ENCODE measurements around the gene PRDM16.

The PRDM16 gene

DNA sequence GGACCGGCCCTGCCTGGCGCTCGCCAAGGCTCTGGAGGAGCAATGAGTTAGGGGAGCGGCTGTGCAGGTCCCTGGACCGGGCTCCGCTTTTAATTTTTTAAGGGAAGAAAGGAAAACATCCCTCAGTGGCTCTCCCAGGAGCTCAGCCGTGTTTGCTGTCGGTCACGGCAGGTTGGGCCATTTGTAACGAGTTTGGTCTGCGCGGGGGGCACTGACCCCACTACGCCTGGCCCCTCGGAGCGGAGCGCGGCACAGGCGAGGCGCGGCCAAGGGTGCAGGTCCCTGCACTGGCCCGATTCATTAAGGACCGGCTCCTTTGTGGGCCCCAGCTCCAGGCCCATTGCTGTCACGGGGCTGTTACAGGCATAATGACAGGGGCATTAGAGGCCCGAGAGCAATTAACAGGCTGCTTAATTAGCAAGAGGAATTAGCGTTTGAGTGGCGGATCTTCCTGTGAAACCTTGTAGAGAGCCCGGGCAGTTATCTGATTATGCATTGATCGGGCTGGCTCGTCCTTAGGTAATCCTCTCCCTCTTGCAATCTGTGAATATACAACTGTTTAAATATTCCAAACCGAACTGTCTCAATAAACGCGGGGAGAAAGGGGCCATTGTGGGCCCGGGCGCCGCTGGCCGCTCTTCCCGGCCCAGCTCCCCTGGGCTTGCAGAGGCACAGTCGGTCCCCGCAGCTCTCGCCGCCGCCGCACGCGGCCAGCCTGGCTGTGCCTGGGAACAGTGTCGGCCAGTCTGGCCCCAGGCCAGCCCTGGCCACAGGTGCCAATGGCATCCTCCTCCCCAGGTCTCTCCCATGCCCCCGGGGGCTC lies 56.8 kb downstream of the PRDM16 start:
- no peak for DNase-seq

GRCh38 chr1:3126756-3127678 lies 58.0 kb downstream of the PRDM16 start:
- no peak for DNase-seq

GRCh38 chr1:3127738-3128137 lies 58.7 kb downstream of the PRDM16 start:
- no peak for DNase-seq

DNA sequence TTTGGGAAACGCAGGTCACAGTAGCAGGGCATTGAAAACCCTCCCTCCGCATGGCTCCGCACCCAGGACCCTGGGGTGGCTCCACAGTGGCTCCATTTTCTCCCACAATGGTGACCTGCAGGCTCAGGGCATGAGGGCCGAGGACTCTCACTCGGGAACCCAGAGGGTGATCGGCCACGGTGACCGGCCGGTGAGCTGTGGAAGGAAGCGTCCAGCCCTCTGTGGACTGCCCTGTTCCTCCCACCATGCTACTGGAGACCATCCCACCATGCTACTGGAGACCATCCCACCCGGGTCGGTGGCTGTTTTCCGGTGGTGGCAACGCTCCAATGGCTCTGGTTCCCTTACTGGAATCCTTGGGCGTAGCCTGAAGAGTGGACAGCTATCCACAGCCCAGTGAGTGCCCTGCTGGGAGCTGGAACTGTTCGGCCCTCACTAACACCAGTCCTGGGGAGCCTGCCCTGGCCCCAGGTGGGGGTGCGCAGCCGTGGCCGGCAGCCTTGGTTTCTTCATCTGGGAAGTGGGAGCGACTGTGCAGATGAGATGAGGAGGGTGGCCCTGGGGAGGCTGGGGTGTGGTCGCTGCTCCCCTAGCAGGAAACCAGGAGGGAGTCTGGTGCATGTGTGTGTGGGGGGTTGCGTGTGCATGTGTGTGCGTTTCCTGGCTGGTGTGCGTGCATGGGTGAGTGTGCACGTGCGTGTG lies 59.6 kb downstream of the PRDM16 start:
- DNase-seq = no peak

DNA sequence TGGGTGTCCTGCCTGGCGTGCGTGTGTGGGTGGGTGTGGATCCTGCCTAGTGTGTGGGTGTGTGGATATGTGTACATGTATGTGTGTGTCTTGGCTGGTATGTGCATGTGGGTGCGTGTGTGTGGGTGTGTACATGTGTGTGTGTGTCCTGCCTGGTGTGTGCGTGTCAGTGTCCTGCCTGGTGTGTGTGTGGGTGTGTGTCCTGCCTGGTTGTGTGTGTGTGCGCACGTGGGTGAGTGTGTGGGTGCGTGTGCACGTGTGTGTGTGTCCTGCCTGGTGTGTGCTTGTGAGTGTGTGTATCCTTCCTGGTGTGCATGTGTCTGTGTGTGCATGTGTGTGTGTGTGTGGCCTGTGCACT lies 60.1 kb downstream of the PRDM16 start:
- no peak for DNase-seq

DNA sequence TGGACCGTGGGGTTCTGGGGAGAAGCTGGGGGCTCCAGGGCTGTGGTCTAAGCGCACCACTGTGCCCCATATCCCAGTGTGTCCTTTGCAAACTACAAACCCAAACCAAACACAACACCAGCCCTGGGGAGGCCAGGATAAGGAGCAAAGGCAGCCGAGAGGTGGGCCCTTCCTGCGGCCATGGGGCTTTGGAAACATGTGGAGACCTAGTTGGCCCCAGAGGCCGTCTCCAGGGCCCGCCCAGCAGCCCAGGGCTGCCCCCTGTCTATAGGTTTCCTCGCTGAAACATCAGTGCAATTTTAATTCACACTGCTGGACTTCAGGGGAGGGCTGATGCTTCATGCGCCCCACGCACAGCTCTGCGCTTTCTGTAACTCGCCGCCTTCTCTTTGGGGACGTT lies 61.3 kb downstream of the PRDM16 start:
- no peak for DNase-seq

DNA sequence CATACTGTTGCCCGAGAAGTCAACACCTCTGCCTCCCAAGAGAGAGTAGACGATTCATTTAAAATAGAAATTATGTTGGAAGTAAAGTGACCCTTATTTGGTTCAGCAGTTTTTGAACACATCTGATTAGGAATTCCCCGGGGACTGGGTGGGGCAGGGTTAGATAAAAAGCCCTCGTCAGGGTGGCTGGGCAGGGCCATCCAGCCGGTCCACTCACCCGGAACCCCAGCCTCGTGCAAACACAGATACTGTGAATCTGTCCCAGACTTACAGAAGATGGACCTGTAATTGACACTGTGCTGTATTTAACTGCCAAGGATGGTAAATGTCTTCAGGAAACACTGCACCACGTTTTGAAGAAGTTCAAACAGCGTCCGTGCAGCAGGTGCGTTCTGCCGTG lies 63.7 kb downstream of the PRDM16 start:
- DNase-seq = no peak

- DNase-seq = no peak
Observed at GRCh38 chr1:3133686-3134085, 64.7 kb downstream of the PRDM16 start.

- no peak for DNase-seq
Observed at GRCh38 chr1:3134381-3135072, 65.5 kb downstream of the PRDM16 start.

GRCh38 chr1:3135073-3135702 lies 66.2 kb downstream of the PRDM16 start:
- no peak for DNase-seq

DNA sequence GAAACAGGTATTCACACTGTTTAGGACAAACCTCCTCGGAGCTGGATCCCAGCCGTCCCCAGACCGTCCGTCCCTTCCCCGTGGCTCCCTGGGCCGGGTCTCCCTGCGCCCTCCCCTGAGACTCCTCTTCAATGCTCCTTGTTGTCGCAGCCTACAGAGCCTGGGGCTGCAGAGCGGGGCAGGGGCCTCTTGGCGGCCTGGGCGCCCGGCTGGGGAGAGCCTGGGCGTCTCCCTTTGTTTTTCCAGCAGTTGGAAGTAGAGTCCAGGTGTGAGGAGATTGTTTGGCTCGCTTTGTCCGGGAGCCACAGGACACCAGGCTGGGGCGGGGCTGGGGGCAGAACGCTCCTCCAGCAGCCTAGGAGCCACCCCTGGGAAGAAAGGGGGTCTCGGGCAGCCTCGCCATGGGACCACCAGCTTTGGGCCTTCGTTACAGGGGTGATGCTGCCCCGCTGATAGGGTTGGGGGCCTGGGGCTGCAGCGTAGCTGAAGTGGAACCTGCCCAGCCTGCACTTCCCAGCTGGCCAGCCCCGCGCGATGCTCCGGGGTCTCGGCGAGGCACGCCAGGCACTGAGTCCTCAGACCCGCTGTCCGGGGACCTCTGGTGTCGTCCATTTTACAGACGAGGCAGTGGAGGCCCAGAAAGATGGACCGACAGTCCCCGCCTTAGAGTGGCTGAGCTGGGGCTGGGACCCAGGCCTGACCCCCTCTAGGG lies 66.9 kb downstream of the PRDM16 start:
- no peak for DNase-seq

DNA sequence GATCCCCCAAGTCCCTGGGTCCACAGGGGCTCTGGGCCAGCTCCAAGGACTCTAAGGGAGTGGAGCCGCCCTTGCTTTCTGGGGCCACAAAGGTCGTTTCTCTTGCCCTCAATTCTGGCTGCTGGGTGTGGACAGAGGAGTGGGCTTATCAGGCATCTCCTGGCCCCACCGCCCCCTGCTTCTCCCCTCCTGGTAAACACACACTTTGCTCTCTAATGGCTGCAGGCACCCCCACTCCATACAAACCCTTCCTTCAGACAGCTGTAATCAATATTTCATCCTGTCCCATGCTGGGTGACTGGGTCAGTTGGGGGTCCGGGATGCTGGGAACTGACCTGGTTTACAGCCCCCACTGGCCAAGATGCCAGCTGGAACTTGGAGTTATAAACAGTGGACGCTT lies 67.5 kb downstream of the PRDM16 start:
- DNase-seq = no peak

DNA sequence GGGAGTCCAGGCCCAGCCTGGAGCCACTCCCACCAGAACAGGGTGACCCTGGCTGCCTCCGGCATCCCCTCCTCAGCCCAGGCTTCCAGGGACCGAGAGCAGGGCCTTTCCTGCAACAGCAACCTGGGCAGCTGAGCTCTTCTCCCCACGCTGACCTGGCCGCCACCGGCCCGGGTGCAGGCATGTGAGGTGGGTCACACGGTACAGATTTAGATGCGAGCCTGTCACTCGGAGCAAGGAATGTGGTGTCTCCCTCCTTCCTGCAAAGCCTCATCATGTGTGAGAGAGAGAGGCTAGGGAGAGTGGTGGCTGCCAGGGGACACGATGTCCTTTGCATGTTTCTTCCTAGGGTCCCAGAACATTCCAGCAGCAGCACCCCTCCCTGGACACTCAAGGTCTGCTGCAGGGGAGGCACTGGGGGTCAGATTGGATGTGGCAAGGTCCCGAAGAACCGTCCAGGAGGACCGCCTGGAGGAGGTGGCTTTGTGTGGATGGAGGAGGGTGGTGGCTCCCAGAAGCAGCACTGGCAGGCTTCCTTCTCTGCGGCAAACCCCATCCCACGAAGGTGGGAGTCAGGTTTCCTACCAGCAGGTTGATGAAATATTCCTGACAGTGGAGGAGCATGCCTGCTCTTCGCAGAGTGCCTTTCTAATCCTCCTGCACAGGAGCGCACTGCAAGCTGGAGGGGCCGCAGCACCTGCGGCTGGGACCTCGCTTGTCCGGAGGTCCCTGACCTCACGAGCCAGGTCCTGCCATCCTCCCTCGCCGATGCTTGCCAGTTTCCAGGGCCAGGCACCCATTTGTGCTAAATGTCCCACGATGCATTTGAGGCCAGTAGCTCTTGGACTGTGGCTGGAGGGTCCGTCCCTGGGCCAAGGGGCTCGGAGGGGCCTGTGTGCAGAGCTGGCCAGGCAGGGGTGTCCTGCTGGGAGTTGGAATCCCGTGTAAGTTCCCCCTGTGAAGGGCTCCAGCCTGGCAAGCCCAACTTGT lies 68.4 kb downstream of the PRDM16 start:
- no peak for DNase-seq

DNA sequence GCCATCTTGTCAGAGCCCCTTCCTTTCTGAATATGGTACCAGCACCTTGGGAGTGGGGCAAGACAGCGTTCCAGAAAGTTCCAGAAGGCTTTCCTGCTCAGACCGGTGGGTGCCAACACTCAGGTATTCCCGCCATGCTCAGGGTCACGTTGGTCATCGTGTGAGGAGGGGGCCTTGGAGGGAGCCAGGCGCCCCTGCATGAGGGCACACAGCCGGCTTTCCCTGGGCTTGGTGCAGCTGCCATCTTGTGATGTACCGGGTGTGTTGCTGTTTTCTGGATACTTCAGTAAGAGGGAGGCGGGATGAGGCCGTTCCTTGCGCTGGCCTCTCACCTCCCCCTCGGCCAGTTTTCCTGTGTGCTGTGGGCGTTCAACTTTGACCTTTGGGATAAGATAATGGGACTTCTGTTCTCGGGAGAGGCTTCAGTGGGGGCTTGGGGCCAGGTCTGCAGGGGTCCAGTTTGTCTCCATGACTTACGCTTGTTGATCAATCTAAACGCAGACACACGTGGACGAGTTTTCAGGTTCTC lies 69.7 kb downstream of the PRDM16 start:
- no peak for DNase-seq

DNA sequence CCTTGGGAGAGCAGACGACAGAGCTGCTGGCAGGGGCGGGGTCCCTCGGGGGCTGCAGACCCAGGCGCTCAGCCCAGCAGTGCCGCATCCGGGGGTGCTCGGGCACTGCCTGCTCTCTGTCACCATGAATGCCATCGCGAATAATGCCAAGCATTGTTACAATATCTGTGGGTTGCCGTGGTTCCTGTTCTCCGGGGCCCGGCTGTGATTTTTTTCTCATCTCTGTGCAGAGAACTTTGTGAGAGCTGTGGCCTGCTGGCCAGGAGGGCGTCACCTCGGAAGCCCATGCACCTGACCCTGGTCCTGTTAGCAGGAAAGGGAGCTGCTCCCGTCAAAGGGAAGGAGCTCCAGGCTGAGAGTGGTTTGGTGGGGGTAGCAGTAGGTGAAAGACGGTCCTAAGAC lies 70.4 kb downstream of the PRDM16 start:
- DNase-seq = no peak

DNA sequence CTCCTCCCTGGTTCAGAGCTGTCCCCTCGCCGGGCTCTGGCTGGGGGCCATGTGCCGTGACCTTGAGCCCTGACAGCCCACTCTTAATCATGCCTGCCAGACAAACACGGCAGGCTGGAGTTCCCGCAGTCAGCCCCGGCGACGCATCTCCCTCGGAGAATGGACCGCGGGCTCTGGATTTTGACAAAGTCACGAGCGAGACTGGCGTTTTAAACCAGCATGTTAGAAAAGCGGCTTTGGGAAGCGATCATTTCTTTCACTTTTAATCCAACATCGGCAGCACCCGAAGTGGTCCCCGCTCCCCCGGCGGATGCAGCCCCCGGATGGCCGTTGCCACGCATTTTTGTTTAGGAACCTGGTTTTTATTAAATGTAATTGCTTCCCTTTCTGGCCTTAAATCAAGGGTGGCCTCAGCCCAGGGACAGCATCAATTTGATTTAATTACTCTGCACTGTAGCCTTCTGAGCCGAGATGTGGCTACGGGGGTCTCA lies 70.9 kb downstream of the PRDM16 start:
- no peak for DNase-seq

GRCh38 chr1:3140437-3140836 lies 71.4 kb downstream of the PRDM16 start:
- DNase-seq = no peak

DNA sequence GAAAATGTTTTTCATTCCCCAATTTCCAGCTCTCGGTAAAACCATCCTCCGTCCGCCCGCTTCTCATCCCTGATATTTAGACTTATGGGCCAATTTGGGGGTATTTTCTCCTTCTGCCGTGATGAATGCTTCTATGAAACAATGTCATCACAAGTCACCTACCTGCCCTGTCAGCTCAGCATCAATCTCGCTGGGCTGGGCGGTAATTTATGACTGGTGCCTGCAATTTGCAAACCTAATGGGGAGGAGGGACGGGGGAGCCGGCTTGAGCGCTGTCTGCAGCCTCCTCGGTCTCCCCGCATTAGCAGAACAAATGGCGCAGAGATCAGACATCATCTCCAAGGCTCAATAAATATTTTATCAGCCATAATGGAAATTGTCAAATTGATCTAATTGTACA lies 72.1 kb downstream of the PRDM16 start:
- no peak for DNase-seq

- no peak for DNase-seq
Observed at GRCh38 chr1:3141836-3142235, 72.8 kb downstream of the PRDM16 start.

GRCh38 chr1:3142236-3142635 lies 73.2 kb downstream of the PRDM16 start:
- DNase-seq = no peak
